ENCODE measurements around the gene RBM18.
A peak's percentile ranks its signal among the peaks of the same experiment; 100 is the strongest.

Gene RBM18, protein sequence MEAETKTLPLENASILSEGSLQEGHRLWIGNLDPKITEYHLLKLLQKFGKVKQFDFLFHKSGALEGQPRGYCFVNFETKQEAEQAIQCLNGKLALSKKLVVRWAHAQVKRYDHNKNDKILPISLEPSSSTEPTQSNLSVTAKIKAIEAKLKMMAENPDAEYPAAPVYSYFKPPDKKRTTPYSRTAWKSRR

DNA sequence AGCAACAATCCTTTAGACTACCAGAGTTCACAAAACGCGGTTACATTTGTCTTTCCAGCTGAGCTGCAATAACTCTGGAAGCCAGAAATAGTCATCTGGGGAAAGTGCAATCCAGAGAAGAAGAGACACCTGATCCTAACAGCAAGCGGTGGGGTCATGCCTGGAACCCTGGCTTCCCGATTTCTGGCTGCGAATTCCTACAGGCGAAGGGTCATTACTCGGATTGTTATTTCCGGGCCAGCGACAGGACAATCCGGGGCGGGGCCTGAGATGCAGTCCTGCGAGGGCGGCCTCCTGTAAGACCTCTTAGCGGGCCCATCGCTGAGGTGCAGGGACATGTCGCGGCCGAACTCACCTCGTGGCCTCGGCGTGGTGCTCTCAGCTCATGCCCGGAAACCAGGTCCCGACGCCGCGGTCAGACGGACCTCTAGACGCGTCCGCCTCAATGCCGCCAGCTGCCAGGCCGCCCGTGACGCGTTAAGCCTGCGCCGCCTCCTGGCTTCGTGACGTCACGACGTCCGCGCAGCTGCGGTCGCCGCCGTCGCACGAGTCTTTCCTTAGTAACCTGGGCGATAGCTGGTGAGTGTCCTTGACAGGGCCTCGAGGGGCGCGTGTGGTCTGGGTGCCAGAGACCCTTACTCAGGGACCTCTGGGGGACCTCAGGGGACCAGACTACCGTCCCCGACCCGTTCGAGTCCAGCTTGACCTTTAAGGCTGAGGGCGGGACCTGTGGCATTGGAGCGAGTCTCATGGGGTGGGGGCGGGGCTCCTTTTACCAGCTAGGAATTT, at the start of gene RBM18, which contains the start of gene MRRF:
TSS of gene RBM18 (minus strand) at position 481 of the 789 bp plus-strand sequence. CDS start 3,348 bp downstream, outside the sequence.
TSS of gene MRRF (plus strand) at position 523 of the 789 bp plus-strand sequence. CDS start 6,010 bp downstream, outside the sequence.
- DNase-seq = peak; percentile 71

DNA sequence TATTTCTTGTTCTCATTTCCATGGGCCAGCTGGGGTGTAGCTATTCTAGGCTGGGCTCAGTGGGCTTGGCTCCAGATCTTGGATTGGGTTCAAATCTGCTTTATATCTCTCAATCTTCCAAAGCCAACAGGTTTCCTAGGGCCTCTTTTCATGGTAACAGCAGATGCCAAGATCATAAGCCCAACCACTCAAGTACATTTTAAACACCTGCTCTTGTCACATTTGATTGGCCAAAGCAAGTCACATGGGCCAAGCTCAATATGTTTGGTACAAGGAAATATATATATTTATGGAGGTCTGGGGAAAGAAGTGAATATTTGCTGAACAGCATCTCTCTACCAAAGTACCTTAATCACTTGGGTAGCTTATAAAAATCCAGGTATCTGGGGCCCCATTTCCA, 49.5 kb upstream of the RBM18 start:
- DNase-seq = no peak

DNA sequence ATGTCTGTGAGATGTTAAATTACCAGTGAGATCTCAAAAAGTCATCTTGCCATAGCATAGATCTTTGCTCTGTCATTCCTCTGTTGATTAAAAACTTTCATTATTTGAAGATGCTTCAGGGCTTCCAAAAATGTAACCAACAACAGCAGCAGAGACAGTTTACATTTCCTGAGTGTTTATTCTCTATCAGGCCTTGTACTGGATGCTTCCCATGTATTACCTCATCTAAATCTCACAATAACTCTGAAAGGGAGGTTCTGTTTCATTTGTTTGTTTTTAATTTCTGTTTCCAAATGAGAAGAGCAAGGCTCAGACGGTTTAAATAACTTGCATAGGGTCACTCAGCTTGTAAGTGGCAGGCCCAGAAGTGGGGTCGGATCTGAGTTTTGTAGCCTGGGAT, 45.2 kb upstream of the RBM18 start:
- no peak for DNase-seq

DNA sequence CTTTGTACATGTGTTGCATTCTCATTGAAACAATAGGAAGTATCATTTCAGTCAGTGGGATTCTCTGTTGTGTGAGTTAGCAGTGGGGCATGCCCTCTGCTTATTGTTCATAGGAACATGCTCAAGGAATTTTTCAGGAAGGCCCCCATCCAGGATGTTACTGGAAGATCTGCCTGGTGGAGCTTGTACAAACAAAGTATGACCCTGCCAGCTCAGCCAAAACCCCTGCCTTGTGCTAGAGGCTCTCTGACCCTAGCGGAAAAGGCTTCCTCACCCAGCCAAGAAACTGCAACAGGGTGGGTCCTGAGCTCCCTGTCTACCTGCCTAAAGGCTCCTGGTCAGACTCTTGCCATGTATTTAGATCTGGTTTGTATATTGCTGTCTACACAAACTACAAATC, 43.3 kb upstream of the RBM18 start:
- no peak for DNase-seq

DNA sequence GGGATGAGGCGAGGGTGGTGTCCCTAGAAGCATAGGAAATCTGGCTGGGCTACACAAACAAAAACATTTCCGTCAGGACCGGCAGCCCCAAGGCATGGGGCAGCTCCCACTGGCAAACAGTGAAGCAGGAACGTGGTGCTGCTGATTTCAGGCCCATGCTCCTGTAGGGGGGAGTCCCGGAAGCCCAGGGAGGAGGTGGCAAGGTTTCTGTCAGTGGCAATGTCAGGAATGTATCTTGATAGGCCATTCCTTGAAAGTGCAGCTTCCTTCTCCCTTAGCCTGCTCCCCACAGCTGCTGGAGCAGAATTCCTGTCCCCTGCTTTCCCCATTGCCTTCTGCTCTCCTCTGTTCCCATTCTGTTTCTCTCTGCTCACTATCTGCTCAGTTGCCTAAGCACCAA, 42.4 kb upstream of the RBM18 start:
- DNase-seq = no peak

DNA sequence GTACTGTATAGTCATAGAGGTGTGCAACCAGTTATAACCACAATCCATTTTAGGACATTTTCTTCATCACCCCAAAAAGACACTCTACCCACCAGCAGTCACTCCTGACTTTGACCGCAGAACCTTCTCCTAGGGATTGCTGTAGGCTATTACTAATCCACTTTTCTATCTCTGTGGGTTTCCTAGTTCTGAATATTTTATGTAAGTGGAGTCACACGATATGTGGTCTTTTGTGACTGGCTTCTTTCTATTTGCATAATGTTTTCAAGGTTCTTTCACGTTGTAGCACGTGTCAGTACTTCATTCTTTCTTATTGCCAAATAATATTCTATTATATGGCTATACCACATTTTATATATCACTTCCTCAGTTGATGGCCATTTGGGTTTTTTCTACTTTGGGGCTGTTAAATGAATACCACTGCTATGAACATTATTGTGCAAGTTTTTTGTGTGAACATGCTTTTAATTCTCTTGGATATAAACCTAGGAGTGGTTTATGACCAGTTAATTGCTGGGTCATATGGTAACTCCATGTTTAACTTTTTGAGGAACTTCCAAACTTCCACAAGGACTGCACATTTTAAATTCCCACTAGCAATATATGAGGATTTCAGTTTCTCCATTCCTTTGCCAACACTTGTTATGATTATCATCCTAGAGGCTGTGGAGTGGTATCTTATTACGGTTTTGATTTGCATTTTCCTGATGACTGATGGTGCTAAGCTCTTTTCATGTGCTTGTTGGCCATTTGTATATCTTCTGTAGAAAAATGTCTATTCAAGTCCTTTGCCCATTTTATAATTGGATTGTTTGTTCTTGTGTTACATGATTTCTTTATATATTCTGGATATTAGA, 37.8 kb upstream of the RBM18 start:
- no peak for DNase-seq

DNA sequence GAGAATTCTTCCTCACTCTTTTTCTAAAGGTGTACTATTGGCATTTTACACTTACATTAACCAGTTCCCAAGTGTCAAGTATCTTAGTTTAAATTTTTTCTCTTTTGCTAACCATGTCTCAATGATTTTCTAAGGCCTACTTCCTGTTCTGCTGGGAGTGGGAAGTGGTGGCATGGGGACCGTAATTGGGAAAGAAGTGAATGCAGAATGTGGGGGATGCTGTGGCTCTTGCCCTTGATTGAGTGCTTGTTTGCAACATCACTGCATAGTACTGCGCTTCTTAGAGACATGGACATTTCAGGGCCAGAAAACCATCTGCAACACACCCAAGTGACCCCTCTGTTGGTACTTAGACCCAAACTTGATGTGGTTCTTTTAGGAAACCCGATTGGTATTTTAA, 32.9 kb upstream of the RBM18 start:
- no peak for DNase-seq

DNA sequence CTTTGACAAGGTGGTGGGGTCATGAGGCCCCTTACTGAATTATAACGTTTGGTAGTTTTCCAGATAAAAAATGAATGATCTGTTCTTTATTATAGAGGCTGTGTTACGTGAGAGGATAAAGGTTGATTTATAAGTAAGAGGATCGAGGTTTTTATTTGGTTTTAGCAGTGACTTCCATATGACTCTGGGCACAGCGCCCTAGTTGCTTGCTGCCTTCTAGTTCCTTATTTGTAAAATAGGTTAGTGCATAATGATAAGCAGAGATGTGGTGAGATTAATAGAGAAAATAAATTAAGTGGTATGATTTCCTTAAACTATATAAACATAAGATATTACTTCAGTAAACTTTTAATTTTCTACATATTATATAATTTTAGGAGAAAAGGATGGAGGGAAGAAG, 29.9 kb upstream of the RBM18 start:
- DNase-seq = no peak

DNA sequence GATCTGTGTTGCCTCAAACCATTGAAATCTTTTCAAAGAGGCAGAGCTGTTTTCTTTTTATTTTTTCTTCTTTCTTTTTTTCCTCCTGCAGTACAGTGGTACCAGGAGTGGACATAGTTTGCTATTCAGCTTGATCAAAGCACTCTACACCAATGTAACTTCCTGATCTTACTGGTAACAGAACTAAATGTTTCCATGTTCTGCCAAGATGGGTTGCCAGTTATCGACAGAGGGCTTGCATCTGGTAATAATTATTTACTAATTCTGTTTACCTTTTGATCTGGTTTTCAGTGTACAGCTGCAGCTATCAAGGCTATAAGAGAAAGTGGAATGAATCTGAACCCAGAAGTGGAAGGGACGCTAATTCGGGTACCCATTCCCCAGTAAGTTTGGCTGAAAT, 26.8 kb upstream of the RBM18 start:
- no peak for DNase-seq

DNA sequence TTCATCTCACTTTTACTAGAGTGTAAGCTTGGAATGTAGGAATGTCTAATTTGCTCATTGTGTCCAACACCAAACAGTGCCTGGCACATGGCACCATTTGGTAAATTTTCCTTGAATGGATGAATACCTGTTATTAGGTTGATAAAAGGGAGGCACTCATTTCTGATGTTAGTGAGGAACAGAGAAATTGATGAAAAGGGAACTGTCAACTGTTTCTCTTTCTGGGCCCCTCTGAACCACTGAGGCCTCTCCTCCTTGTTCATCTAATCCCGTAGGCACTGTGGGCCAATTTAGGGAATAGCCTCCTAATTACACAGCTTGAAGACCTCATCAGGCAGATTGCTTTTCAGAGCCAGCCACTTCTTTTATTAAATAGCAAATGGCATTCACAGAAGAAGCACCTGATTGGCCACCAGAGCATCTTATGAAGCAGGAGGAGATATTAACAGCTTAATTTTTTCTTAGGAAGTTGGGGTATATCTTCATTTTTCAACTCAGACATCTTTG, 22.6 kb upstream of the RBM18 start:
- DNase-seq = no peak

DNA sequence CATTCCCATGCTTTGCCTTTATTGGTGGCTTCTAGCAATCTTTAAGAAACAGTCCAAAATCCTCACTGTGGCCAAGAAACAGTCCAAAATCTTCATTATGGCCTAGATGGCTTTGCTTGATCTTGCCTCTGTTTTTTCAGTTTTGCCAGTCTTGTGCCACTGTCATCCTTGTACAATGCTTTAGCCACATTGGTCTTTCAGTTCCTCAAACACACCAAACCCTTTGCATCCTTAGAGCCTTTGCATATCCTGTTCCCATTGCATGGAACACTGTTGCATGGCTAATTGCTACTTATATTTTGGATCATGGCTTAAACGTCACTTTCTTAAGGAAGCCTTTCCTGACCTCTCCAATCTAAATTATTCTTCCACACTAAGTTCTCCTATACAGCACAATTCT, 22.1 kb upstream of the RBM18 start:
- no peak for DNase-seq

DNA sequence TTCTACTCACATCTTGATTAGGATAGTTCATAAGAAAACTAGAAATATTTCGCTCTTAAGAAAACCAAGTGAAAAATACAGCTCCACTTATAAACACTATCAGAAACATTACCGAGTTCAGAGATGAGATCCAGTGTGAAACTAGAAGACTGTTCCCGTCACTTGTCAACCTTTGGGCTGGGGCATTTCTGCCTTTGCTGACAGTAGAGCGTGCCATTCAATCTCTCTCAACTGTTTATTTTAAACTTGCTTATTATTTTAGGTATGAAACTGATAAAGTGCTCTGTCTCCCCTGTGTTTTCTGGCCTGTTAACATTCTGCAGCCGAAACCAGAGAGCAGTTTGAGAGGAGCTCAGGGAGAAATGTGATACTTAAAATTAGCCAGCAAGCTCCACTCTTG, 16.7 kb upstream of the RBM18 start:
- DNase-seq = no peak

DNA sequence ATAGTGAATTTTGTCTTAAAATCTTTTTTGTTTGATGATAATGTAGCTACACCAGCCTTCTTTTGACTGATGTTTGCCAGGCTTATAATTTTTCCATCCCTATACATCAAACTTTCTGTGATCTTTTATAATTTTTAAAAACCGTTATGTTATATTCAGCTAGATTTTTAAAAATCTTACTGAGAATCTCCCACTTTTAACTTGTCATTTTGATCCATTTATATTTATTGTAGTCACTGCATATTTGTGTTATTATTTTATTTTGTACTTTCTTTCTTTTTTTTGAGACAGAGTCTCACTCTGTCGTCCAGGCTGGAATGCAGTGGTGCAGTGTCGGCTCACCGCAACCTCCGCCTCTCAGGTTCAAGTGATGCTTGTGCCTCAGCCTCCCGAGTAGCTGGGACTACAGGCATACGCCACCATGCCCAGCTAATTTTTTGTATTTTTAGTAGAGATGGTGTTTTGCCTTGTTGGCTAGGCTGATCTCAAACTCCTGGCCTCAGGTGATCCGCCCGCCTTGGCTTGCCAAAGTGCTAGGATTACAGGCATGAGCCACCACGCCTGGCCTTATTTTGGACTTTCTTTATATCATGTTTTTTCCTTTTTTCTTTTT, 12.8 kb upstream of the RBM18 start:
- DNase-seq = no peak

DNA sequence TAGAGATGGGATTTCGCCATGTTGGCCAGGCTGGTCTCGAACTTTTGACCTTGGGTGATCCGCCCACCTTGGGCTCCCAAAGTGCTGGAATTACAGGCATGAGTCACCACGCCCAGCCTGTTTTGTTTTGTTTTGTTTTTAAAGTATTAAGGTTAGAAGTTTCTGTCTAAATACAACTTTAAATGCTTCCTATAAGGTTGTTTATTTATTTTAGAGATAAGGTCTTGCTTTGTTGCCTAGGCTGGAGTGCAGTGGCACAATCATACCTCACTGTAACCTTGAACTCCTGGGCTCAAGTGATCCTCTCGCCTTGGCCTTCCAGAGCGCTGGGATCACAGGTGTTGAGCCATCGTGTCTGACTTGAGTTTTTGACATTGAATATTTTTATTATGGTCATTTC, 11.5 kb upstream of the RBM18 start:
- DNase-seq = no peak

DNA sequence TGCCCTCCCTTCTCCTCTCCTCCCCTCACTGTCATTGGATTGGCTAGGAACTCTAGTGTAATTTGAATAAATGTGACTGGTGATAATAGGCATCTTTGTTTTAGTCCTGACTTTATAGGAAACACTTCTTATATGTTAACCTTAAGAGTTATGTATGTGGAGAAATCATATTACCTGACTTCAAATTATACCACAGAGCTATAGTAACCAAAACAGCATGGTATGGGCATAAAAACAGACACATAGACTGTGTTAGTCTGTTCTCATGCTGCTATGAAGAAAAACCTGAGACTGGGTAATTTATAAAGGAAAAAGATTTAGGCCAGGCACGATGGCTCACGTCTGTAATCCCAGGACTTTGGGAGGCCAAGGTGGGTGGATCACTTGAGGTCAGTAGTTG, 9.4 kb upstream of the RBM18 start:
- no peak for DNase-seq

DNA sequence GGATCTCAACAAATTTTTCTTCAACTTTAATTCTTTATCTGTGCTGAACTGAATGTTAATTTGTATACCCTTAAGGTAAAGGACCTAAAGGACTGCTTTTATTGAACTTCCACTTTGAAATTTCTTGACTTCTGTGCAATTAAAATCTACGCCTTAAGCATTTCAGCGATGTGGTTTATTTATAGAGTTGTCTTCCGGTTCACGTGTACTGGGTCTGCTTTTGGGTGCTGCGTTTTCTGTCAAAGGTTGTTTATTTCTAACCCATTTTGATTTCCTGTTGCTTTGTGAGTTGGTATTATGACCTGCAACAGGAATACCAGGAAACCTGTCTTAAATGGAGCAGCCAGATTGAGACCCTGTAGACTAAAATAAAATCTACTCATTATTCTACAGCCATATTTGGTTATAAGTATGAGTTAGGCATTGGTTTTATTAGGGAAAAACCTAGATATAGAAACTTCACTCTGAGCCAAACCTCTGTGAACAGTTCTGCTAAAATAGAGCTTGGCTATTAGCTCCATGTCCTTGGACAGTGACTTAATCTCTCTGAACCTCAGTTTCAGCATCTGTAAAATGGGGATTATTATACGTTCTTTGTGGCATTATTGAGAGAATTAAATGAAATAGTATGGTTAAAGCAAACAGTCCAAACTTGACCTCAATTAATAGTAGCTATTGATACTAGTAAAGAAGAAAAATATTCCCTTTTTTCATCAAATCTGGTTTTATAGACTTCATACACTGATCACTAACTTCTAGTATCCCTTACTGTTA, 3.6 kb upstream of the RBM18 start:
- DNase-seq = no peak

DNA sequence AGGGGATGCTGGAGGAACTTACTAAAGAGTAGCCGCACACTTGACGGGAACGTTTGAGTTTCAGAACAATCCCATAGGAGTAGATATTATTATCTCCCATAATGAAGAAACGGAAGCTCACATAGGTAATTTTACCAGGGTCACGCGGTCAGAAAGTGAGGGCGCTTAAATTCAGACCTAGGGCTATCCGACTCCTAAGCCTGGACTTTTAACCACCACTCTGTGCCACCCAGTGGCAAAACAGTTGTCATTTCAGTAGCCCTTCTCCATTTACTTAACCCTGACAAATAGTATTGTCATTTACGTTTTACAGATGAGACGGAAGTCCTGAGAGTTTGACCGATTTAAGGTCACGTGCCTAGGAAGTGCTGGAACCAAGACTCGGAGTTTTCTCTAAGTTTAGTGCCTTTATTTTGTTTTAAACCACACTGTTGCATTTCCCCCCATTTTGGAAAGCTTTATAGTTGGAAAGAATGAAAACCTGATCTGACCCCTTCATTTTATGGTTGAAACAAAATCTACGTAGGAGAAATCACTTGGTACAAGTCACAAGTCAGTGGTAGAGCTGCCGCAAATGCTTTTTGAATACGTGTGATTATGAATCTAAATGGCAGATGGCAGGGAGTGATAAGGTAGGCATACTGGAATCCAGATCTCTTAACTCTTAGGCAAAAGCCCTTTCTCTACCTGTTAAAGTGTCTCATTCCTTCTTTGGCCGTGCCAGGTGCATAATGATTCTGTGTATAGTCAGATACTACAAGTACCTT, 692 bp upstream of the RBM18 start:
- DNase-seq = no peak

DNA sequence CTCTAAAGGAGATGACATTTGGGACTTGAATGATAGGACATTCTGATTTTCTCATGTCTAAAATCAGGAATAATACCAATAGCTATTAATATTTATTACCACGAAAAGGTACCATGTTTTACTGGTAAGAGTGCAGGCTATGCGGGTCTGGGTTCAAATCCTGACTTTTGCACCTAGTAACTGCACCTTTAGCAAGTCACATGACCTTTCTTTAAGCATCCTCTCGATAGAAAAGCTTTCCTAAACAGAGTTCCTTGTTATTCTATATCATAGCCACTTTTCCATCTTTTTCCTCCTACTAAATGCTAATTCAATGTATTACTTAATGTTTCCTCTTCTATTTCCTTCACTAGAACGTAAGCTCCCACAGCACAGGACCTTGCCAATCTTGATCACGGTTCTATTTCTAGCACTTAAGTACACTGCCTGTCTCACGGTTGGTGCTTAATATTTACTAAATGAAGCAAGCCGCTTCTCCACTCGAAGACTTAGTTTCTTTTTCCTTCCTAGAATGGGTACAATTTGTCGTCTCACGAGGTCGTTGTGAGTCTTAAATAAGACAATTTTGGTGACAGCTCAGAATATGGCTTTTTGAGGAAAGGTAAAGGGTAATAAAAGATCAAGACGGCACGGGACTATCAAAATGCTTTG, 816 bp downstream of the RBM18 start:
- no peak for DNase-seq

DNA sequence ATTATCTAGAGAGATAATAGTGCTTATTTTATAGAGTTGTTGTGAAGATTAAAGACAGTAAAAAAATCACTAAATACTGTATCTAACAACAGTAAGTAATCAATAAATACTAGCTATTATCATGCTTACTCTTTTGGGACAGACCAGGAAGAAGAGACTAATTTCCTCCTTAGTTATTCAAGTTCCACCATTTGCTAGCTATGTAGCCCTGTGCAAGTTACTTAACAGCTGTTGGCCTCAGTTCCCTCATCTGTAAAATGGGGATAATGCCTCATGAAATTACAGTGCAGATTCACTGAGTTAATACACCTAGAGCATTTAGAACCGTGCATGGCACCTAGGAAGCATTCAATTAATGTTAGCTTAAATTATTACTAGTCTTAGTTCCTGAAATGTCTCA, 2.6 kb downstream of the RBM18 start:
- no peak for DNase-seq

DNA sequence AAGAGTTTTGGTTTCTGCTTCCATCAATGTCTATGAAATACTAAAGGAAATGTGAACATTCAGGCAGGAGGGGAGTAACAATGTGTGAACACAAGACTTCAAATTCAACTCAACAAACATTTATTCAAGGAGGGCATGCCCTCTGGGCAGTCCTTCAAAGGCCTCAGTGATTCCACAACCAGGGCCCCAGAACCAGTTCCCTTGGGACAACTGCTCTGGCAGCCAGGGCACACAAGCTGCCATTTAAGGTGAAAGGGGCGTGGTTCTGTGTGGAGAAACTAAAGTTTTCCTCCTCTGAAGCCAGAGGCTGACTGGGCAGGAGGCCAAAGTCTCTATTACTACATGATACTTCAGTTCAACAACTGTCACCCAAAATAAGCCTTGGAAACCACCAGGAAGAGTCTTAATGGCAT, 3.2 kb downstream of the RBM18 start:
- no peak for DNase-seq

DNA sequence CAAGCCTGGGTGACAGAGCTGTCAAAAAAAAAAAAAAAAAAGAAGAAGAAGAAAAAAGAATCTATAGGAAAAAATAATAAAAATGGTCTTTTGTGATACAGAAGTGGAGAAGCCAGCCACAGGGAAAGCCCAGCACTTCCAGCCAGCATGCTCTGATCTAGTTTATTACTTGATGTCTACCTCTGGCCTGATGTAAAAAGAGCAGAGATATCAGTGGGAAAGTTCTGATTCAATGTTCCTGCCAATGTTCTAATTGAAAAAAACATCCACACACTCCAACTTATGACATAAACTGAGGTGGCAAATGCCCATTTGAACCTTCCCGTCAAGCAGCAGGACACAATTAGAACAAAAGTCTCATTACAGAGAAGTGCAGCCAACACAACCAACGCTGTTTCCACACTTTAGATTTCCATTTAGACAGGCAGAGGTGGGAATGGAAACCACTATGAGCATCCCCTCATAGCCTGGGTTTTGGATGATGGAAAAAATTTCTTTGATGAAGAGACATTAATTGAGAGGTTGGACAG, 5.7 kb downstream of the RBM18 start:
- no peak for DNase-seq

Data from 8988T (cell line).